Left cardiac atrium (tissue), 4 donors: Measurements from ENCODE around the gene DOP1A. TPM values are rescaled to one million over a fixed set of nuclear protein-coding genes. Genes with fewer than 3 reads are reported as not detected.

ENCODE experiments used
- ATAC-seq, 2 donors: fragments of 200-7000 bp; cut with Tn5 transposase; one replicate each; pipeline ENCODE4 v1.9.1; 2020; ENCODE audit warnings: mild to moderate bottlenecking in 2 of 2, moderate library complexity in 2 of 2
- DNase-seq: peaks from one replicate; pipeline ENCODE4 v3.0.0-alpha.2; 2020
- intact Hi-C, 2 donors: fragments of 100-400 bp; cut with DNase I; formaldehyde crosslinking; loops; one replicate each; pipeline versions ENCODE4 v1.14.1 to v1.15.1; 2022 to 2023
- long read RNA-seq: library from polyadenylated mRNA; unstranded; transcript quantifications from one replicate; pipeline ENCODE4 v2.0.0, GENCODE V29; 2021
- total RNA-seq, 2 donors: library from RNA; stranded (reverse); fragmentation: NEBNext Ultra II Directional; extraction: Animal tissue kit (Norgen Biotek cat#: 25700); gene quantifications; one replicate each; pipeline ENCODE4 v1.2.1, GENCODE V29; 2021
- donor health status: DM: no; HTN: yes; CAD: no.
- donor health status: DM: no; HTN: yes; CAD: no; lungs with severe emphysema.
- donor health status: DM: yes; HTN: yes; CAD: no.
- donor health status: Dilated cardiomyopathy.

DOP1A gene
- total RNA-seq, result 10 to 100 TPM; 11.8 to 14.3 TPM
- long read RNA-seq, partial matches to known transcripts, result 1 of 2 reads
- long read RNA-seq, other reads (novel, unspliced or antisense), result 1 of 2 reads

GRCh38 chr6:83067448-83068439 lies at the start of gene DOP1A:
Gene DOP1A, plus strand, starts transcription at chr6:83067671. Its CDS starts 29,307 bp downstream, at chr6:83096978.
- peak; percentile 98 for DNase-seq
- peak; percentile 96 to 97 for ATAC-seq
- intact Hi-C loops, result loop anchor here (2.0 to 10.0 kb wide), 4 partner anchors 125 to 820 kb away; partner anchors contain the start of genes IBTK (in 1 of the 2), PGM3 (in 1 of the 2) and RWDD2A (in 1 of the 2)

- no peak for ATAC-seq
- intact Hi-C loops, result no loop called here
- no peak for DNase-seq
Measured at GRCh38 chr6:83019741-83020140, 47.7 kb upstream of the DOP1A start.

GRCh38 chr6:83031689-83032088 lies 35.8 kb upstream of the DOP1A start:
- ATAC-seq, result no peak
- intact Hi-C loops, result no loop called here
- no peak for DNase-seq

- intact Hi-C loops, result no loop called here
- ATAC-seq (no peak), DNase-seq (no peak)
Measured at GRCh38 chr6:83038246-83038645, 29.2 kb upstream of the DOP1A start.

GRCh38 chr6:83042467-83043053 lies 24.9 kb upstream of the DOP1A start:
- ATAC-seq (no peak), DNase-seq (no peak)
- intact Hi-C loops, result no loop called here

GRCh38 chr6:83044091-83044768 lies 23.2 kb upstream of the DOP1A start:
- no peak for DNase-seq
- intact Hi-C loops, result no loop called here
- no peak for ATAC-seq

GRCh38 chr6:83047065-83047754 lies 20.3 kb upstream of the DOP1A start:
- no peak for ATAC-seq
- intact Hi-C loops, result no loop called here
- no peak for DNase-seq

- DNase-seq (no peak), ATAC-seq (no peak)
- intact Hi-C loops, result loop anchor here in 1 of 2 donors (5.0 kb wide), 1 partner anchor 794 kb away; no protein-coding TSS in a partner anchor
Measured at GRCh38 chr6:83051377-83052172, 15.9 kb upstream of the DOP1A start.

- intact Hi-C loops, result loop anchor here in 1 of 2 donors (5.0 kb wide), 1 partner anchor 796 kb away; no protein-coding TSS in a partner anchor
- DNase-seq, result no peak
- ATAC-seq, result no peak
Measured at GRCh38 chr6:83053678-83054077, 13.8 kb upstream of the DOP1A start.

- peak; percentile 57 to 59 for ATAC-seq
- intact Hi-C loops, result loop anchor here in 1 of 2 donors (5.0 kb wide), 1 partner anchor 783 kb away; no protein-coding TSS in a partner anchor
- peak; percentile 31 for DNase-seq
Measured at GRCh38 chr6:83055366-83055964, 12.0 kb upstream of the DOP1A start.

- intact Hi-C loops, result loop anchor here (2.0 to 5.0 kb wide), 2 partner anchors 786 to 787 kb away; no protein-coding TSS in a partner anchor
- peak; percentile 59 to 74 for ATAC-seq
- DNase-seq, result peak; percentile 26
Measured at GRCh38 chr6:83057705-83058321, 9.7 kb upstream of the DOP1A start.

- intact Hi-C loops, result loop anchor here in 1 of 2 donors (10.0 kb wide), 1 partner anchor 154 kb away; no protein-coding TSS in a partner anchor
- no peak for DNase-seq
Measured at GRCh38 chr6:83061190-83061589, 6.3 kb upstream of the DOP1A start.

GRCh38 chr6:83062225-83062624 lies 5.2 kb upstream of the DOP1A start:
- ATAC-seq (no peak), DNase-seq (no peak)
- intact Hi-C loops, result loop anchor here in 1 of 2 donors (10.0 kb wide), 1 partner anchor 153 kb away; no protein-coding TSS in a partner anchor

More at GRCh38 chr6:83061190-83061589, 6.3 kb upstream of the DOP1A start:
- ATAC-seq, result no peak

GRCh38 chr6:83065511-83066192 lies 1.8 kb upstream of the DOP1A start, which contains the start of gene UBE3D:
Gene UBE3D, minus strand, starts transcription at chr6:83065841. Its CDS starts 123 bp downstream, at chr6:83065718.
- intact Hi-C loops, result loop anchor here (2.0 to 10.0 kb wide), 4 partner anchors 127 to 818 kb away; partner anchors contain the start of genes IBTK (in 1 of the 2), PGM3 (in 1 of the 2) and RWDD2A (in 1 of the 2)
- peak; percentile 92 for DNase-seq
- ATAC-seq, result peak; percentile 85 to 87

- no peak for ATAC-seq
- no peak for DNase-seq
- intact Hi-C loops, result loop anchor here (5.0 to 10.0 kb wide), 3 partner anchors 124 to 821 kb away; partner anchors contain the start of genes IBTK (in 1 of the 2), PGM3 (in 1 of the 2) and RWDD2A (in 1 of the 2)
Measured at GRCh38 chr6:83068616-83069015, 1.1 kb downstream of the DOP1A start.
